Measurements from ENCODE around the gene OBSCN.
"Not testable (repeated sequence)": the region's sequence is repeated elsewhere in the genome, so short reads cannot be mapped to it uniquely, and the experiment has no call there.

The OBSCN gene

DNA sequence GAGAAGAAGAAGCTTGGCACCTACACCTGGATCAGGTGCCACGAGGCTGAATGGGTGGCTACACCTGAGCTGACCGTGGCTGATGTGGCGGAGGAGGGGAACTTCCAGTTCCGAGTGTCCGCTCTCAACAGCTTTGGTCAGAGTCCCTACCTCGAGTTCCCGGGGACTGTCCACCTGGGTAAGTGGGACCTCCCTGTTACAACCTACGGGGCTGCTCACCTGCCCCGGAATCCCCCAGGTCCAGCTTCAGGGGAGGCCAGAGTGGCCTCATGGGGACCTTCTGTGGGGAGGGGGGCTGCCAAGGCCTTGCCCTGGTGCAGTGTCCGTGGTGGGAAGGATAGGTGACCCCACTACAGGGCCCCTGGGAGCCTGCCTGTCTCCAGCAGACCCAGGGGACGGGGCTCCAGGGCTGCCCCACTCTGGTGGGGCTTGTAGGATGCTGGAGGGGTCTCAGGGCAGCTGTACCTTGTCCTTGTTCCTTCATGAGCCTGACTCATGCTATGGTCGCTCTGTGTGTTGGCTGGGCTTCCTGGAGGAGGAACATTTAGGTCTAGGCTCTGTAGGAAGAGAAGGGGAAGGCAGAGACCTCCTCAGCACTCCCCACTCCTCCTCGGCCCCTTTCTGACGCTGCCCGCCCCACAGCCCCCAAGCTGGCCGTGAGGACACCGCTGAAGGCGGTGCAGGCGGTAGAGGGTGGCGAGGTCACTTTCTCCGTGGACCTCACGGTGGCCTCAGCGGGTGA lies 7.2 kb downstream of the OBSCN start:
- DNase-seq, result no peak

DNA sequence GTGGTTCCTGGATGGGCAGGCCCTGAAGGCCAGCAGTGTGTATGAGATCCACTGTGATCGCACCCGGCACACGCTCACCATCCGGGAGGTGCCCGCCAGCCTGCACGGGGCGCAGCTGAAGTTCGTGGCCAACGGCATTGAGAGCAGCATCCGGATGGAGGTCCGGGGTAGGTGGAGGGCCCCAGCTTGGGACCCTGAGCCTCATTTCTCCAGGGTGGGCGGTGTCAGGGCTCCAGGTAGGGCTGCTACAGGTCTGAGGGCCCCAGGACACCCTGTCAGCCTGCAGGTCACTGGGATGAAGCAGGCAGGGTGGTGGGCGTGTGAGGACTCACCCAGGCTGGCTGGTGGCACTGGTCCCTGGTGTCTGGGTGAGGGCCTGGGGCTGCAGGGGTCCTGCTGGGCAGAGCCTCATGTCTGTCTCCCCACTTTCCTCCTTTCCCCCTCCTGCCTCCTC lies 7.8 kb downstream of the OBSCN start:
- no peak for DNase-seq

DNA sequence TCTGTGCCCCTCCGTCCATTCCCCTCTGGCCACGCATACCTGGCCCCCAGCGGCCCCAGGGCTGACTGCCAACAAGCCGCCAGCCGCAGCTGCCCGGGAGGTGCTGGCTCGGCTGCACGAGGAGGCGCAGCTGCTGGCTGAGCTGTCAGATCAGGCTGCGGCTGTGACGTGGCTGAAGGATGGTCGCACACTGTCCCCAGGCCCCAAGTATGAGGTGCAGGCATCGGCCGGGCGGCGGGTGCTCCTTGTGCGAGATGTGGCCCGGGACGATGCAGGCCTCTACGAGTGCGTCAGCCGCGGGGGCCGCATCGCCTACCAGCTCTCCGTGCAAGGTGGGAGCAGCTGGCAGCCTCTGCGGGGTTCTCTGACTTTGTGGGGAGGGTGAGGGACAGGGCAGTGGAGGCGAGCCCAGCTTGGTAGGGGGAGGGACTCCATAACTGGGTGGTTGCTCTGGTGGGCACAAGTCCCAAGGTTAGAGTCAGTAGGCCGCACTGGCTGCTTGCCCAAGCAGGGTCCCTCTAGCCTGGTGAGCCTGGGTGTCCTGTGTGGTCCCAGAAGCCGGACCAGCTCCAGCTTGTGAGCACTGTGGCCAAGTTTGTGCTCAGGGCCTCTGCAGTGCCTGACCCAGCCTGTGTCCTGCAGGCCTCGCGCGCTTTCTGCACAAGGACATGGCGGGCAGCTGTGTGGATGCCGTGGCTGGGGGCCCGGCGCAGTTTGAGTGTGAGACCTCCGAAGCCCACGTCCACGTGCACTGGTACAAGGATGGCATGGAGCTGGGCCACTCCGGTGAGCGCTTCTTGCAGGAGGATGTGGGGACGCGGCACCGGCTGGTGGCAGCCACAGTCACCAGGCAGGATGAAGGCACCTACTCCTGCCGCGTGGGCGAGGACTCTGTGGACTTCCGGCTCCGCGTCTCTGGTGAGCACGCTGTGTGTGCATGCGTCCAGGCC lies 8.8 kb downstream of the OBSCN start:
- DNase-seq, result no peak

DNA sequence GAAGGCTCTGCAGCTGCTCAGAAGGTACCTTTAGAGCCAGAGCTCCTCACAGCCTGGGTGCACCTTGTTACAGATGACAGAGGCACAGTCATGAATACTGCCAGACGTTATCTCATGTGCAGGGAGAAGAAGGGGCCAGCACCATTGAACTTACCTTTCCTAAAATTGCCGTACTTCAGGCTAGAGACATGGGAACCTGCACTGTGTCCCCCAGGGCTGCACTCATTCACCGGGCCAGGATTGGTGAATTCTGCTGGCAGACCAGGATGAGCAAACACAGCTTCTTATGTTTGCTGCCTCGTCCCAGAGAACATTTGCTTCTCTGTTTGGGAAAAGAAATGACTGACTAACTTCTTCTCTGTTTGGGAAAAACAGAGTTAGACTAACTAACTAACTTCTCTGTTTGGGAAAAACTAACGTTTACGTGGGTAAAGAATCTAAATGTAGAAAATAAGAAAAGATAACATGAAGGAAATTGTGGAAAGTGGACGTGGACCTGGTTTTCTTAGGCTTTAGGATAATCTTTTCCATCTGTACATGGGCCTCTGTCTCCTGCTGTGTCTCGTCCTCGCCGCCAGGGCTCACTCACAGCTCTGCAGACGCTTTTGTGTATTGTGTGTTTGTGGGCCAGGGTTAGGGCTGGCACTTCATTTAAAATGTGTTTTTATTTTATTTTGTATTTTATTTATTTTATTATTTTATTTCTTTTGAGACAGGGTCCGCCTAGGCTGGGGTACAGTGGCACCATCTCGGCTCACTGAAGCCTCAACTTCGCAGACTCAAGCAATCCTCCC lies 9.9 kb downstream of the OBSCN start:
- DNase-seq, result no peak

DNA sequence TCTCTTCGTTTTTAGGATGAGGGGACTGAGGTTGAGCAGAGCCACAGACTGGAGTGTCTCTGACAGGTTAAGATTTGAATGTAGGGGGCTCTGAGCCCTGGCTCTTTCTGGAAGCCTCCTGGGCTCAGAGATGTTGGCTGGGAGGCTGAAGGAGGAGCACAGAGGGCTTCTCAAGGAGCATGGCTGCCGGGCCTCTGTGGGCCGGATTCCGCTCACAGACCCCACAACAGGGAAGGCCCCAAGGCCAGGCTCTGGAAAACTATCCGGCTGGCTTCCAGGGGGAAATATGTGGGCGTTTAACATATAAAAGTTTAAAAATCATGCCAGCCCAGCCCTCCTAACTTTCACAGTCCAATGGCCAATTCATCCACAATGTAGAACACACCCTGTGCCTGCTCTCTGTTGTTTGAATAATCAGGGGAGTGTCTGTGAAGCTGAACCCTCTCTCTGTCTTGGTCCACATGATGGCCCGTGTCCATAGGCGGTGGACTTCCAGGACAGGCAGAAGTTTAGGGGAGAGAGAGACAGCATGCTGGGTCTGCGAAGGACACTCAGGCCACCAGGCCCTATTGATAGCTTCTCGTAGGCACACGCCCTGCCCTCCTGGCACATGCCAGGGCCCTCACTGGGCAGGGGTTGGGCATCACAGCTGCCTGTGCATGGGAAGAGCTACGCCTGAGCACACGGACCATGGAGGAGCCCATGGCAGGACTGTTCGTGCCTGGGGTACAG lies 10.8 kb downstream of the OBSCN start:
- no peak for DNase-seq

DNA sequence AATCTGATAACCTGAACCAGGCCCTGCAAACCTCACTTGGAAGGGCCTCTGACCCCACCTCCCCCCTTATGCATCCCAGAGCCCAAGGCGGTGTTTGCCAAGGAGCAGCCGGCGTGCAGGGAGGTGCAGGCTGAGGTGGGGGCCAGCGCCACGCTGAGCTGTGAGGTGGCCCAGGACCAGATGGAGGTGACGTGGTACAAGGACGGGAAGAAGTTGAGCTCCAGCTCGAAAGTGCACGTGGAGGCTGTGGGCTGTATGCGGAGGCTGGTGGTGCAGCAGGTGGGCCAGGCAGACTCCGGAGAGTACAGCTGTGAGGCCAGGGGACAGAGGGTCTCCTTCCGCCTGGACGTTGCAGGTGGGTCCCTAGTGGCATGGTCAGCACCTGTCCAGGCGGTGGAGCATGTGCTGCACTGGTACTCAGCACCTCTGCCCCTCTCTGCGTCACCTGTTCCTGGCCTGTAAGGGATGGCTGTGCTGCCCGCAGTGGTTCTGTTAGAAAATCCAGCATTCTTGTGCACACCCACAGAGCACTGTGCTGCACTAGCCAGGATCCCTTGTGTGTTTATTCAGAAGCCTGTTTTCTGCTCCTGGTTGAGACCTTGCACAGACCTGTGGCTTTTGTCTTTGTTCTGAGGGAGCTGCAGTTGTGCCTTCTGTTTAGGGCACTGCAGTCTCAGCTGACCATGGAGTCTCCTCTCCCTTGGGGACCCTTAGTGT lies 11.6 kb downstream of the OBSCN start:
- no peak for DNase-seq

DNA sequence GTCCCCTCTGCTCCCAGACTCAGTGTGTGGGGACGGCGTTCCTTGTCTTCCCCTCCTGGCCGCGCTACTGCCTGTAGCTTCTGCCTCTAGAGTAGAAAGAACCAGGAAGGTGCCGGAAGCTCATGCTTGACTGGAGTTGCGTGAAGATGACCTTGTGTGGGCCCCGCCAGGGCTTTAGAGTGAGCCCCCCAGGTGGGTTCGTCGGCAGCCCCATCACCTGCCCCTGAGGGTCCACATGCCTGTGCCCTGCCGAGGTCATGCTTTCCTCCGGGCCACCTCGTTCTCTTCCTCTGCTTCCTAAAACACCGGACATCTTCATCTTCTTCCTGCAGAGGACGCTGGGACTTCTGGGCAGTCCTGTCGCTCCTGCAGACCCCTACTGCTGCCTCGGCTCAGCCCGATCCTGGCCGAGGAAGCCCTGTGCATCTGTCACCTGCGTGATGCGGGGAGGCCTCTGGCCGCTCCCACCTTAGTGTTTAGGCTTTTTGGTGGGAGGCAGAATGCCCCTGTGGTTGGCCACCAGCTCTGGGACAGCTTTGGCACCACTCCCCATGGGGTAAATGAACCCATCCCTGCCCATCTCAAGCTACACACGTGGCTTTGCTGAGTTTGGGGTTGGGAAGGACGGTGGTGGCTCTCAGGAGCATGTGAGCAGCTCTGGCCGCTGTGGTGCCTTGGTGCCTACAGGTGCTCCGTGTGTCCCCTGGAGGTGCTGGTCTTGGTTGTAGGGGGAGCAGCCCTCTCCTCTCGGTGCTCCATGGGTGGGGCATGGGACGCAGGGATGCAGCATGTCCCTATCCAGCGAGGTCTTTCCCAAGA lies 12.3 kb downstream of the OBSCN start:
- DNase-seq, result no peak

DNA sequence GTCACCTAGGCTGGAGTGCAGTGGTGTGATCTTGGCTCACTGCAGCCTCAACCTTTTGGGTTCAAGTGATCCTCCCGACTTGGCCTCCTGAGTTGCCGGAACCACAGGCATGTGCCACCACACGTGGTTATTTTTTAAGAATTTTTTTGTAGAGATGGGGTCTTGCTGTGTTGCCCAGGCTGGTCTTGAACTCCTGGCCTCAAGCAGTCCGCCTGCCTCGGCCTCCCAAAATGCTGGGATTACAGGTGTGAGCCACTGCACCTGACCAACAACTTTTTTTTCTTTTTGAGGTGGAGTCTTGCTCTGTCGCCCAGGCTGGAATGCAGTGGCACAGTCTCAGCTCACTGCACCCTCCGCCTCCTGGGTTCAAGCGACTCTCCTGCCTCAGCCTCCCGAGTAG lies 13.3 kb downstream of the OBSCN start:
- DNase-seq, result not testable (repeated sequence)

DNA sequence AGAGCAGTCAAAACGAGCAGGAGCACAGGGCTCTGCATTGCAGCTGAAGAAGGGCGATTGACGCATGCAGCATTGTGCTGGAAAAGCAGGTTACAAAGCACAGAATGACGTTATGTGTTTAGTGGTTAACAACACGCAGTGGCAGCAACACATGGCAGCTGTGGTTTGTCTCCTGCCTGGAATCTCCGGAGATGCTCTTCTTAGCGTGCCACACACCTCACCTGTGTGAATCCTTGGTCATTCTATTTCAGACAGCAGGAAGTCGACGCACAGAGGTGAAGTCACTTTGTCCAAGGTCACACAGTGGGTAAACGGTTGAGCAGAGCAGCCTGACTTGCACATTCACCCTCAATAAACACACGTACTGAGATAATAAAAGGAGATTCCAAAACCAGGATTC lies 14.7 kb downstream of the OBSCN start:
- no peak for DNase-seq

DNA sequence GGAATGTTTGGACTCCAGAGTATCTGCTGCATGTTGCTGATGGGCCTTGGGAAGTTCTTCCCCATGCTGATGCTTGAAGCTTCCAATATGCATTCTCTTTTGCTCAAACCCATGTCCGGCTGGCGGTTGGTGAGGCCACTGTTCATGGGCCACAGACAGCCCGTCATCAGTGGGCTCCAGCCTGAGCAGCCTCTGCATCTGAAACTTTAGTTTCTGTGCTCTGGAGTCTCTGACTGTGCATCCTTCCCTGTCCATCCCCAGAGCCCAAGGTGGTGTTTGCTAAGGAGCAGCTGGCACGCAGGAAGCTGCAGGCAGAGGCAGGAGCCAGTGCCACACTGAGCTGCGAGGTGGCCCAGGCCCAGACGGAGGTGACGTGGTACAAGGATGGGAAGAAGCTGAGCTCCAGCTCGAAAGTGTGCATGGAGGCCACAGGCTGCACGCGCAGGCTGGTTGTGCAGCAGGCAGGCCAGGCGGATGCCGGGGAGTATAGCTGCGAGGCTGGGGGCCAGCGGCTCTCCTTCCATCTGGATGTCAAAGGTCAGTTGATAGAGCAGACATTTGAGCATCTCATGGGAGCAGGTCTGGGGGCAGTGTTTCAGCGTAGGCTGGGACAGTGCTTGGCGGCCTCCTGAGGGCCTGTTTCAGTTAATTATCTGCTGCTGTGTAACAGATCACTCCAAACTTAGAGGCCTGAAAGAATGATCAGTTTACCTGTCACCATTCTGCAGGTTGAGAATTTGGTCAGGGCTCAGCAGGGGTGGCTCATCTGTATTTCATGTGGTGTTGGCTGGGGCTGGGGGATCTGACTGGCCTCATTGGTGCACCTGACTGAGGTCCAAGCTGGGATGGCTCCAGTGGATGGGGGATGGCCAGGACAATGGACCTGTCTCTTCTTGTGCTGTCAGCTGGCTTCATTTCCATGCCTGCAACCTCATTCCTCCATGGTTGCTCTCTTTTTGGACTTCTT lies 16.6 kb downstream of the OBSCN start:
- DNase-seq, result no peak

DNA sequence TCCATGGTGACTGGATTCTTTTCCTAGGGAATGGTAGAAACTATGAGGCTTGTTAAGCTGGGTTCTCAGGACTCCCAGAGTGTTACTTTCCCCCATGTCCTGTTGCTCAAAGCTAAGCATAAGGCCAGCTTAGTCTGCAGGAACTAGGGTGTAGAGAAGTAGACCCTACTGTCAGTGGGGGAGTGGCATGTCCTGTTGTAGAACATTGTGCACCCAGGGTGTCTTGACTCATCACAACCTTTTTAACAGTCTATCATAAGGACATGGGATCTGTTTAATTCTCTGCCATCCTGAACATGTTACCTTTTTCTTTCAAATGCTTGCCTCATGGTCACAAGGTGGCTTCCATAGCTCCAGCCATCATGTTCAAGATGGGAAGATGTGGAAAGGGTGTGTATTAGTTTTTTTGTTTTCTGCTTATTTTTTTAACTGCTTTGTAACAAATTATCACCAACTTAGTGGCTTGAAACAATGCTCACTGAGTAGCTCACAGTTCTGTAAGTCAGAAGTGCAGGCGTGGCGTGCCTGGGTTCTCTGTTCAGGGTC lies 17.4 kb downstream of the OBSCN start:
- no peak for DNase-seq

DNA sequence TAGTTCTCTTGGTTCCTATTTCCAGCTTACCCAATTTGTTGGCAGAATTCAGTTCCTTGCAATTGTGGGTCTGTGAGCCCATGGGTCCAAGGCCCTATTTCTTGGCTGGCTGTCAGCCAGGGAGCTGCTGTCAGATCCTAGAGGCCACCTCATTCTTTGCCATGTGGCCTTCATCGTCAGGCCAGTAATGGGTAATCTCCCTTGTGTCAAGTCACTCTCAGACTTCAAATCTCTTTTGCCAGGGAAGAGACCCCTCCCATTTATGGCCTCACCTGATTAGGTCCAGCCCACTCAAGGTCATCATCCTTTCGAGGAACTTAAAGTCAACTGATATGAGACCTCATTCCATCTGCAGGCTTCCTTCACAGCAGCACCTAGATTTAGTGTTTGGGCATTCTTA lies 17.9 kb downstream of the OBSCN start:
- no peak for DNase-seq

DNA sequence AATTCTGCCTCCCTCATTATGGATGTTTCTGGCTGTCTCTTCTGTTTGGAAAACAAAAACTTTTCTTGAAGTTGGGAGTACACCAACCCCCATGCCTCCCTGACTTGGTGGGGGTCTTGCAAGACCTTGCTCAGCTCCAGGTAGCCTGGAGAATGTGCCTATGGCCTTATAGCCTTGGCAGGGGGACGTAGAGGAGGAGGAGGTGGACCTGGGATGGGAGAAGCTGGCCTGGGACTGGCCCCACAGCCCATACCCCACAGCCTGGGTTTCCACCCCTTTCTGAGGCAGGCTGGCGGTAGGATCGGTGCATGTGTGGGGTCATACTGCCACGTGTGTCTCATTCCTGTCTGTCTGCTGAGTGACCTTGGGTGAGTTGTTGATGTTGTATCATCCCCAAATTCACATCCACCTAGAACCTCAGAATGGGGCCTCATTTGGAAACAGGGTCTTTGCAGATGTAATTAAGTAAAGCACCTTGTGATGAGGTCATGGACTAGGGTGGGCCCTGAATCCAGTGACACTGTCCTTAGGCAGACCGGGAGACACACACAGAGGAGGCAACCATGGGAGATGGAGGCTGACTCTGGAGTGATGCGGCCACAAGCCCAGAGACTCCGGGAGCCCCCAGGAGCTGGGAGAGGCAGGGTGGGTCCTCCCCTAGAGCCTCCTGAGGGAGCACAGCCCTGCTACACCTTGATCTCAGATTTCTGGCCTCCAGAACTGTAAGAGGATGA lies 18.5 kb downstream of the OBSCN start:
- no peak for DNase-seq

DNA sequence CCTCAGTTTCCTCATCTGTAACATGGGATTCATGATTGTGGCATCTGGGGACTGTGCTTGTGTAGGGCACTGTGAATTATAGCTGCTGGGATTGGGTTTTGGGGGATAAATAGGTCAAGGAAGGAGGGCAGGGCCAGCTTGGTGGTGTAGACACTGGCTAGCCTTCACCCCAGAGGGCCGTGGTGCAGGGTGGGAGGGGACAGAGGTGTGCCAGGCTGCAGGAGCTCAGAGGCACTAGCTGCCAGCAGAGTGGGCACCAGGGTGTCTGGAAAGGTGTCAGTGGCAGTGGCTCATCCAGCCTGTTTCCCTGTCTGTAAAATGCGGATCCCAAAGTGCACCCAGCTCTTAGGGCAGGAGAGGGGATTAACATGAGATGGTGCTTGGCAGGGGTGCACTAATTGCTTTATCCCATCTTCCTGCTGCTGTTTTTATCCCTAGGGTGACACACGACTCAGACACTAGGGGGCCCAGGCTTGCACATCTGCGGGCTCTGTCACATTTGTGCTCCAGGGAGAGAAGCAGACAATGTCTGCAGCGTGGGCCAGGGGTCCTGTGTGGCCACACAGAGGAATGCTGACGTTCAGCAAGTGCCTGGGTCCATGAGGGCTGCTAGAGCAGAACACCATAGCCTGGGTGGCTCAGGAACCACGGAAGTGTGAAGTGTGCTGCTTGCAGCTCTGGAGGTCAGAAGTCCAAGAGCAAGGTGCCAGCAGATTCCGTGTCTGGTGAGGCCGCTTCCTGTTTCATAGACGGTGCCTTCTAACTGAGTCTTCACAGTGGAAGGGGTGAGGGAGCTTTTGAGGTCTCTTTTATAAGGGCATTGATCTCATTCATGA lies 19.3 kb downstream of the OBSCN start:
- no peak for DNase-seq

DNA sequence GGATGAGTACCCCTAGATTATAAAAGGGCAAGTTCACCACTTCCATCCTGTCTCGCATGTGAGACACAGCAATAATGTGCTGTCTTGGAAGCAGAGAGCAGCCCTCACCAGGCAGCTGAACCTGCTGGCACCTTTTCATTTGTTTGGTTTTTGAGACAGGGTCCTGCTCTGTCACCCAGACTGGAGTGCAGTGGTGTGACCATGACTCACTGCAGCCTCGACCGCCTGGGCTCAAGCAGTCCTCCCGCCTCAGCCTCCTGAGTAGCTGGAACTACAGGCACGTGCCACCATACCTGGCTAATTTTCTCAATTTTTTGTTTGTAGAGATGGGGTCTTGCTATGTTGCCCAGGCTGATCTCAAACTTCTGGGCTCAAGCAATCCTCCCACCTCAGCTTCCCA lies 20.3 kb downstream of the OBSCN start:
- not testable (repeated sequence) for DNase-seq

DNA sequence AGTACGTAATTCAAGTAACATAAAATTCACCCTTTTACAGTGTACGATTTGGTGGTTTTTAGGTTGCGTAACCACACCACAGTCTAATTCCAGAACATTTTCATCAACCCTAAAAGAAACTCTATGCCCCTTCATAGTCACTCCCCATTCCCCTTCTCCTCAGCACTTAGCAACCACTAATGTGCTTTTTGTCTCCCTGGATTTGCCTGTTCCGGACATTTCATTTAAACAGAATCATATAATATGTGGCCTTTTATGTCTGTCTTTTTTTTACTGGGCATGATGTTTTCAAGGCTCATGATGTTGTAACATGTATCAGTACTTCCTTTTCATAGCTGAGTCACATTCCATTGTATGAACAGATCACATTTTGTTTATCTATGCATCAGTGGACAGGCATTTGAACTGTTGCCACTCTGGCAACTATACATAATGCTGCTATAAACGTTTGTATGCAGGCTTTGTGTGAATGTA lies 20.8 kb downstream of the OBSCN start:
- DNase-seq, result no peak

DNA sequence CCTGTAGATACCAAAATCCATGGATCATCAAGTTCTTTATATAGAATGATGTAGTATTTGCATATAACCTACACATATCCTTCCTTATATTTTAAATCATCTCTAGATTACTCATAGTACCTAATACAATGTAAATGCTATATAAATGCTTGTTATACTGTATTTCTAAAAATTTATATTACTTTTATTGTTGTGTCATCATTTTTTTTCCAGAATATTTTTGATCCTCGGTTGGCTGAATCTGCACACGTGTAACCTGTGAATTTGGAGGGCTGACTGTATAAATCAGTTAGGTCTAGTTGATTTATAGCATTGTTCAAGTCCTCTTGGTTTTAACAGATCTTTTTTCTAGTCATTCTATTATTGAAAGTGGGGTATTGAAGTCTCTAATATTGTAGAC lies 23.3 kb downstream of the OBSCN start:
- DNase-seq, result no peak

DNA sequence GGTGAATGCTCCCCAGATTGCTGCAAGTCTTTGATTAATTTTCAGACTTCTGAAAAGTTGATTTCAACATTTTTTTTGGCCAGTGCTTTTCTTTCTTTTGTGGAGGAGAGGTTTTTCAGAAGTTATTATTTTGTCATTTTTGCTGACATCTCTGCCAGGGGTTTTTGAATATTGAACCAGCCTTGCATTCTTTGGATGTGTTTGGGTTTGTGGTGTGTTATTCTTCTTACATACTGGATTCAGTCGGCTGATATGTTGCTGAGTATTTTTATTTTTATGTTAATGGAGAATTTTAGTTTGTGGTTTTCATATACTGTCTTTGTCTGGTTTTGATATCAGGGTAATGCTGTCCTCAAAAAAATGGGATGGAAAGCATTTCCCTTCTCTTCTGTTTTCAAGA lies 25.3 kb downstream of the OBSCN start:
- DNase-seq, result no peak

Measured in activated CD4-positive, alpha-beta T cell treated with anti-CD3 and anti-CD28 coated beads, Interleukin-2, amount 50 U/mL, for 1 hour (primary cell).